NT2/D1 (cell line): Measurements from ENCODE around the gene SMIM13.

Experiments used
- SUZ12 ChIP-seq: IDR thresholded peaks from 2 replicates; pipeline ENCODE4 v1.6.1; 2011; ENCODE audit not compliant: insufficient read length, insufficient read depth; ENCODE audit errors: extremely low read depth
- YY1 ChIP-seq: IDR thresholded peaks from 2 replicates; pipeline ENCODE4 v1.6.1; 2011; ENCODE audit not compliant: insufficient read length, insufficient read depth
- ZNF274 ChIP-seq: IDR thresholded peaks from 2 replicates; pipeline ENCODE4 v1.6.1; 2011; ENCODE audit warnings: mild to moderate bottlenecking, low read depth, low read length

DNA sequence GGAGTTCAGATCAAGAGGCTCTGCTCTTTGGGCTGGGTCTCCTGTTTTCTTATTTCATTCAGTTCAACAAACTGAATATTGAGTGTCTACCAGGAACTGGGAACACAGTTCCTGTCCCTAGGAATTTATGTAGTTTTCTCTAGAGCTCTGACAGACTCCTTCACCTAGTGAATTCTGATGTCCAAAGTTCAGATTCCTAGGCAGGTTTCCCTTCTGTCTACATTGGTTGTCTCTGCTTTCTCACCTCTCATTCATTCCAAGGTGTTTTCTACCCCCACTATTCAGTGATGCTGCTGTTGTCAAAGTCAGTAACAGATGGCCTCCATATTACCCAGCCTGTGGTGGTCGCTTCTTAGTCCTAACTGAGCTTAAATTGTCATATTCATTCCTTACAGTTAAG, 4.4 kb downstream of the SMIM13 start:
- TF ChIP-seq YY1 (no peak), ZNF274 (no peak), SUZ12 (no peak)
